Measurements from ENCODE around the gene ZBED3. TPM values are rescaled to one million over a fixed set of nuclear protein-coding genes. Genes with fewer than 3 reads are reported as not detected.

The ZBED3 gene
- total RNA-seq, 1 experiment from 2014 or later, result 7.0 TPM

- Mint-ChIP-seq H3K36me3 (peaks cover 39% of the 10 kb centered on the region), H3K27ac (no peak overlapping the region), H3K4me3 (no peak overlapping the region), H3K27me3 (ENCODE audit: low read depth) (no peaks in the 10 kb centered on the region), H3K9me3 (peaks cover 13% of the 10 kb centered on the region; the same call in 1 of the 2 replicates), H3K4me1 (peaks cover 9% of the 10 kb centered on the region)
- ChIA-PET CTCF (interaction anchor here (2.2 kb wide), 1 partner anchor 13 kb away, joined by 4 read pairs; no protein-coding TSS in a partner anchor), POLR2A (no interaction called here)
- no peak for TF ChIP-seq ZNF423 (CRISPR knock-in tag; IDR thresholded peaks at IDR 0.05)
- TF ChIP-seq, protein P1, sequence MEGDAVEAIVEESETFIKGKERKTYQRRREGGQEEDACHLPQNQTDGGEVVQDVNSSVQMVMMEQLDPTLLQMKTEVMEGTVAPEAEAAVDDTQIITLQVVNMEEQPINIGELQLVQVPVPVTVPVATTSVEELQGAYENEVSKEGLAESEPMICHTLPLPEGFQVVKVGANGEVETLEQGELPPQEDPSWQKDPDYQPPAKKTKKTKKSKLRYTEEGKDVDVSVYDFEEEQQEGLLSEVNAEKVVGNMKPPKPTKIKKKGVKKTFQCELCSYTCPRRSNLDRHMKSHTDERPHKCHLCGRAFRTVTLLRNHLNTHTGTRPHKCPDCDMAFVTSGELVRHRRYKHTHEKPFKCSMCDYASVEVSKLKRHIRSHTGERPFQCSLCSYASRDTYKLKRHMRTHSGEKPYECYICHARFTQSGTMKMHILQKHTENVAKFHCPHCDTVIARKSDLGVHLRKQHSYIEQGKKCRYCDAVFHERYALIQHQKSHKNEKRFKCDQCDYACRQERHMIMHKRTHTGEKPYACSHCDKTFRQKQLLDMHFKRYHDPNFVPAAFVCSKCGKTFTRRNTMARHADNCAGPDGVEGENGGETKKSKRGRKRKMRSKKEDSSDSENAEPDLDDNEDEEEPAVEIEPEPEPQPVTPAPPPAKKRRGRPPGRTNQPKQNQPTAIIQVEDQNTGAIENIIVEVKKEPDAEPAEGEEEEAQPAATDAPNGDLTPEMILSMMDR (IDR thresholded peaks at IDR 0.05), result no peak
- TF ChIP-seq EMX1 (CRISPR knock-in tag; IDR thresholded peaks at IDR 0.05), result no peak
- no peak for TF ChIP-seq ATF1 (CRISPR knock-in tag; IDR thresholded peaks at IDR 0.05)
- no peak for TF ChIP-seq CREM (CRISPR knock-in tag; IDR thresholded peaks at IDR 0.05)
- no peak for ATAC-seq
- no peak for DNase-seq (ENCODE audit: low spot score)
These were observed 21.8 kb downstream of the ZBED3 start for GRCh38 chr5:77065256-77065655.

DNA sequence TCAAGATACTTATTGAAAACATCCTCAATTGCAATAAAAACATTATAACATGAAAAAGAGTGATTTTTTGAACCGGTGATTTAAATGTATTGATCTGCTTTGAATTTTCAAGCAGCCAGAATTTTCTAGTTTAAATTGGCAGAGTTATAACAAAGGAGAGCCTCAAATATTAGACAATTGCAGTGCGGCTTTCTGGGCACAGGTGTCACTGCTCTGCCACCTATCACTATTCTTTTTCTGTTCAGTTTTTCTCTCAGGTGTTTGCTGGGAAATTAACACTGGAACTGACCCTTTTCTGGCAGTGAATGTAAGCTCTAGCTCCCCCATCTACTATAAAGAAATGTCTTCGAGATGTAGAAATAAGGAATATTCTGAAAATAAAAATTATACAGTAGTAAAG, 23.0 kb downstream of the ZBED3 start:
- DNase-seq (ENCODE audit: low spot score), result no peak
- no peak for ATAC-seq
- Mint-ChIP-seq H3K4me3 (no peak overlapping the region), H3K9me3 (peaks cover 10% of the 10 kb centered on the region; the same call in 1 of the 2 replicates), H3K27me3 (ENCODE audit: low read depth) (no peaks in the 10 kb centered on the region), H3K4me1 (peaks cover 9% of the 10 kb centered on the region), H3K27ac (no peak overlapping the region), H3K36me3 (peaks cover 46% of the 10 kb centered on the region)
- TF ChIP-seq EMX1 (CRISPR knock-in tag; IDR thresholded peaks at IDR 0.05), result no peak
- no peak for TF ChIP-seq USF2 (CRISPR knock-in tag; IDR thresholded peaks at IDR 0.05)
- no peak for TF ChIP-seq PREB (CRISPR knock-in tag; IDR thresholded peaks at IDR 0.05; ENCODE audit: borderline replicate concordance)
- TF ChIP-seq TEAD1 (CRISPR knock-in tag; IDR thresholded peaks at IDR 0.05), result no peak
- no peak for TF ChIP-seq ZNF423 (CRISPR knock-in tag; IDR thresholded peaks at IDR 0.05)
- TF ChIP-seq CREM (CRISPR knock-in tag; IDR thresholded peaks at IDR 0.05), result no peak
- no peak for TF ChIP-seq AR (CRISPR knock-in tag; IDR thresholded peaks at IDR 0.05)
- no peak for TF ChIP-seq NFATC4 (CRISPR knock-in tag; IDR thresholded peaks at IDR 0.05)
- TF ChIP-seq, protein P1 (IDR thresholded peaks at IDR 0.05), result no peak
- no peak for TF ChIP-seq ZNF317 (CRISPR knock-in tag; IDR thresholded peaks at IDR 0.05; ENCODE audit: borderline replicate concordance, low read depth)
- TF ChIP-seq SMAD4 (CRISPR knock-in tag; IDR thresholded peaks at IDR 0.05), result no peak
- no peak for TF ChIP-seq ATF6 (CRISPR knock-in tag; IDR thresholded peaks at IDR 0.05)
- no peak for TF ChIP-seq OVOL2 (CRISPR knock-in tag; IDR thresholded peaks at IDR 0.05; ENCODE audit: borderline replicate concordance)
- TF ChIP-seq TEAD4 (CRISPR knock-in tag; IDR thresholded peaks at IDR 0.05), result no peak
- TF ChIP-seq TCF7 (CRISPR knock-in tag; IDR thresholded peaks at IDR 0.05; ENCODE audit: low read depth), result no peak
- no peak for TF ChIP-seq GRHL2 (CRISPR knock-in tag; IDR thresholded peaks at IDR 0.05; ENCODE audit: insufficient replicate concordance, severe bottlenecking)
- TF ChIP-seq ZNF138 (CRISPR knock-in tag; conservative IDR thresholded peaks at IDR 0.05), result no peak
- no peak for TF ChIP-seq ZNF416 (CRISPR knock-in tag; IDR thresholded peaks at IDR 0.05)
- no peak for TF ChIP-seq ERG (CRISPR knock-in tag; IDR thresholded peaks at IDR 0.05)
- CTCF ChIA-PET, result interaction anchor here (2.2 kb wide), 1 partner anchor 14 kb away, joined by 4 read pairs; no protein-coding TSS in a partner anchor
- POLR2A ChIA-PET, result no interaction called here
